NCI-H2227 (cell line): ENCODE results near the gene EMCN.
"Not testable (repeated sequence)": the region's sequence is repeated elsewhere in the genome, so short reads cannot be mapped to it uniquely, and the experiment has no call there.

Source experiments
- DNase-seq: peaks from one replicate; lab custom pipeline; 2025; ENCODE audit not compliant: unreplicated experiment; lab: John Stamatoyannopoulos, UW

EMCN gene

GRCh38 chr4:100386270-100386669 lies 131.6 kb downstream of the EMCN start:
- DNase-seq: no peak

- not testable (repeated sequence) for DNase-seq
Measured at GRCh38 chr4:100380401-100380800, 137.4 kb downstream of the EMCN start.

- no peak for DNase-seq
Measured at GRCh38 chr4:100379583-100380105, 138.2 kb downstream of the EMCN start.

GRCh38 chr4:100372432-100372831 lies 145.4 kb downstream of the EMCN start:
- DNase-seq: no peak

GRCh38 chr4:100369871-100370270 lies 148.0 kb downstream of the EMCN start:
- DNase-seq: no peak

GRCh38 chr4:100367451-100367850 lies 150.4 kb downstream of the EMCN start:
- no peak for DNase-seq

GRCh38 chr4:100366213-100366612 lies 151.6 kb downstream of the EMCN start:
- no peak for DNase-seq

- no peak for DNase-seq
Measured at GRCh38 chr4:100362366-100362765, 155.5 kb downstream of the EMCN start.

- no peak for DNase-seq
Measured at GRCh38 chr4:100361336-100361735, 156.5 kb downstream of the EMCN start.

- no peak for DNase-seq
Measured at GRCh38 chr4:100360211-100360610, 157.6 kb downstream of the EMCN start.

- no peak for DNase-seq
Measured at GRCh38 chr4:100359441-100359840, 158.4 kb downstream of the EMCN start.

- DNase-seq: no peak
Measured at GRCh38 chr4:100357542-100357941, 160.3 kb downstream of the EMCN start.

- DNase-seq: no peak
Measured at GRCh38 chr4:100356172-100356571, 161.7 kb downstream of the EMCN start.

GRCh38 chr4:100352352-100352751 lies 165.5 kb downstream of the EMCN start:
- not testable (repeated sequence) for DNase-seq

GRCh38 chr4:100348473-100348872 lies 169.3 kb downstream of the EMCN start:
- no peak for DNase-seq

GRCh38 chr4:100347241-100347640 lies 170.6 kb downstream of the EMCN start:
- DNase-seq: no peak

GRCh38 chr4:100345585-100345984 lies 172.2 kb downstream of the EMCN start:
- DNase-seq: no peak
